IMR-90 (cell line): ENCODE data around the gene RPRM. TPM values are rescaled to one million over a fixed set of nuclear protein-coding genes. Genes with fewer than 3 reads are reported as not detected.
"Not testable (repeated sequence)": the region's sequence is repeated elsewhere in the genome, so short reads cannot be mapped to it uniquely, and the experiment has no call there.

ENCODE experiments used
- ATAC-seq: fragments of 200-7000 bp; cut with Tn5 transposase; 2 replicates; pipeline ENCODE4 v1.9.1; 2020; ENCODE audit warnings: low read depth, mild to moderate bottlenecking, moderate library complexity
- BruUV-seq: library from RNA; stranded (reverse); fragments of 400-500 nt; replicated peaks from 2 replicates; lab custom pipeline; 2021; lab: Mats Ljungman, UMichigan
- CTCF ChIA-PET: fragments of 300-600 bp; formaldehyde crosslinking; extraction: SDS; loops from one replicate; lab custom pipeline; 2021; ENCODE audit warnings: antibody characterized with exemption; lab: Yijun Ruan, JAX
- POLR2A ChIA-PET: fragments of 300-600 bp; sonication (Branson Sonifier 250); formaldehyde crosslinking; loops from one replicate; lab custom pipeline; 2022; ENCODE audit warnings: antibody characterized with exemption; ENCODE audit not compliant: unreplicated experiment; lab: Charles Lee
- DNase-seq: peaks from one replicate; pipeline ENCODE4 v3.0.0; 2013
- H2AFZ ChIP-seq: replicated peaks from 2 replicates; pipeline ENCODE3; 2013; ENCODE audit warnings: low read length, mild to moderate bottlenecking; ENCODE audit not compliant: poor library complexity
- H2AK5ac ChIP-seq: 2 replicates; pipeline ENCODE4 v1.6.1; 2013; ENCODE audit warnings: low read depth, low read length, inconsistent platforms
- H2AK9ac ChIP-seq: replicated peaks from 2 replicates; pipeline ENCODE3; 2013; ENCODE audit warnings: mild to moderate bottlenecking, low read depth, low read length, moderate library complexity; ENCODE audit not compliant: poor library complexity
- H2BK120ac ChIP-seq: 2 replicates; pipeline ENCODE4 v1.6.1; 2013; ENCODE audit warnings: low read depth, low read length, inconsistent platforms
- H2BK15ac ChIP-seq: 3 replicates; pipeline ENCODE4 v1.6.1; 2013; ENCODE audit warnings: low read depth, low read length, inconsistent platforms
- H2BK20ac ChIP-seq: 2 replicates; pipeline ENCODE4 v1.6.1; 2013; ENCODE audit warnings: low read depth, mild to moderate bottlenecking, inconsistent platforms, low read length, moderate library complexity
- H2BK5ac ChIP-seq: 2 replicates; pipeline ENCODE4 v1.6.1; 2013; ENCODE audit warnings: mild to moderate bottlenecking, low read depth, low read length, inconsistent platforms; ENCODE audit not compliant: poor library complexity, severe bottlenecking
- H3K14ac ChIP-seq: replicated peaks from 2 replicates; pipeline ENCODE4 v1.6.1; 2013; ENCODE audit warnings: low read depth, low read length, inconsistent platforms
- H3K18ac ChIP-seq: 2 replicates; pipeline ENCODE4 v1.6.1; 2013; ENCODE audit warnings: low read depth, low read length, control low read depth
- H3K23ac ChIP-seq: 2 replicates; pipeline ENCODE4 v1.6.1; 2013; ENCODE audit warnings: low read depth, low read length, inconsistent platforms
- H3K27ac ChIP-seq: 2 replicates; pipeline ENCODE4 v1.5.1; 2013; ENCODE audit warnings: mild to moderate bottlenecking, control low read depth, low read length; ENCODE audit not compliant: insufficient read depth
- H3K27me3 ChIP-seq: 2 replicates; pipeline ENCODE4 v1.6.1; 2013; ENCODE audit warnings: low read length; ENCODE audit not compliant: control insufficient read depth, insufficient read depth
- H3K36me3 ChIP-seq: 2 replicates; pipeline ENCODE4 v1.6.1; 2013; ENCODE audit warnings: low read length, mixed read lengths; ENCODE audit not compliant: control insufficient read depth, insufficient read depth
- H3K4ac ChIP-seq: 2 replicates; pipeline ENCODE4 v1.6.1; 2013; ENCODE audit warnings: low read depth, low read length, inconsistent platforms
- H3K4me1 ChIP-seq: 2 replicates; pipeline ENCODE4 v1.6.1; 2013; ENCODE audit warnings: low read length, mixed read lengths; ENCODE audit not compliant: control insufficient read depth, insufficient read depth
- H3K4me2 ChIP-seq: 2 replicates; pipeline ENCODE4 v1.6.1; 2013; ENCODE audit warnings: low read depth, mild to moderate bottlenecking, control low read depth, low read length, moderate library complexity
- H3K4me3 ChIP-seq: 2 replicates; pipeline ENCODE4 v1.5.1; 2013; ENCODE audit warnings: low read depth, mild to moderate bottlenecking, control low read depth, low read length, moderate library complexity; ENCODE audit not compliant: insufficient read depth
- H3K56ac ChIP-seq: 2 replicates; pipeline ENCODE4 v1.6.1; 2013; ENCODE audit warnings: low read length, inconsistent platforms; ENCODE audit not compliant: insufficient read depth; ENCODE audit errors: extremely low read depth
- H3K79me1 ChIP-seq, 2 experiments: 2 replicates each; pipeline ENCODE4 v1.6.1; 2013; ENCODE audit warnings: low read length in 2 of 2, inconsistent platforms in 1 of 2, low read depth in 1 of 2
- H3K9ac ChIP-seq: 2 replicates; pipeline ENCODE4 v1.6.1; 2013; ENCODE audit warnings: low read depth, low read length, control low read depth
- H3K9me1 ChIP-seq: 2 replicates; pipeline ENCODE4 v1.6.1; 2013; ENCODE audit warnings: low read length, inconsistent platforms; ENCODE audit not compliant: insufficient read depth
- H3K9me3 ChIP-seq: 2 replicates; pipeline ENCODE4 v1.6.1; 2013; ENCODE audit warnings: low read length; ENCODE audit not compliant: control insufficient read depth, insufficient read depth
- H4K20me1 ChIP-seq: 2 replicates; pipeline ENCODE4 v1.6.1; 2013; ENCODE audit warnings: low read length, inconsistent platforms; ENCODE audit not compliant: insufficient read depth
- H4K5ac ChIP-seq: 2 replicates; pipeline ENCODE4 v1.6.1; 2013; ENCODE audit warnings: mild to moderate bottlenecking, low read depth, low read length, control low read depth
- H4K8ac ChIP-seq, 2 experiments: 2 replicates each; pipeline ENCODE4 v1.6.1; 2013; ENCODE audit warnings: low read depth in 2 of 2, low read length in 2 of 2, control low read depth in 1 of 2, inconsistent platforms in 1 of 2
- H4K91ac ChIP-seq: 2 replicates; pipeline ENCODE4 v1.6.1; 2013; ENCODE audit warnings: low read depth, low read length, inconsistent platforms; ENCODE audit not compliant: insufficient read depth
- WGBS, 2 experiments: methylation state at CpG; one replicate each; pipeline versions ENCODE4 v1.1.5 to v1.1.7; 2013; ENCODE audit warnings: missing lambda C conversion rate in 2 of 2; ENCODE audit not compliant: insufficient read length in 1 of 2; ENCODE audit errors: extremely low coverage in 2 of 2; 5-methylcytosine and 5-hydroxymethylcytosine counted together
- dilution Hi-C: fragments of 300-500 bp; cut with HindIII; formaldehyde crosslinking; loops from one replicate; pipeline ENCODE4 v1.14.3; 2018; ENCODE audit warnings: low sequenced_read_pairs; ENCODE audit not compliant: unreplicated experiment
- in situ Hi-C: fragments of 300-500 bp; cut with MboI; formaldehyde crosslinking; loops from 3 replicates; pipeline ENCODE4 v1.14.3; 2019; ENCODE audit warnings: low sequenced_read_pairs, inconsistent platforms, mixed read lengths
- intact Hi-C: fragments of 100-400 bp; cut with micrococcal nuclease; formaldehyde crosslinking; loops from 2 replicates; pipeline ENCODE4 v1.10.0; 2022
- polyA plus RNA-seq, 3 experiments: library from polyadenylated mRNA; depleted of rRNA; stranded (reverse); fragments of >200 nt; gene quantifications; 2 replicates each; pipeline ENCODE4 v1.2.3, GENCODE V29; 2012; ENCODE audit warnings: low replicate concordance in 1 of 3
- total RNA-seq: library from RNA; depleted of rRNA; stranded (reverse); fragments of >200 nt; gene quantifications from 2 replicates; pipeline ENCODE4 v1.2.3, GENCODE V29; 2012

RPRM gene
- total and polyA plus RNA-seq, 2 of the 4 experiments (the other 2 are of a cell fraction), result not detected

DNA sequence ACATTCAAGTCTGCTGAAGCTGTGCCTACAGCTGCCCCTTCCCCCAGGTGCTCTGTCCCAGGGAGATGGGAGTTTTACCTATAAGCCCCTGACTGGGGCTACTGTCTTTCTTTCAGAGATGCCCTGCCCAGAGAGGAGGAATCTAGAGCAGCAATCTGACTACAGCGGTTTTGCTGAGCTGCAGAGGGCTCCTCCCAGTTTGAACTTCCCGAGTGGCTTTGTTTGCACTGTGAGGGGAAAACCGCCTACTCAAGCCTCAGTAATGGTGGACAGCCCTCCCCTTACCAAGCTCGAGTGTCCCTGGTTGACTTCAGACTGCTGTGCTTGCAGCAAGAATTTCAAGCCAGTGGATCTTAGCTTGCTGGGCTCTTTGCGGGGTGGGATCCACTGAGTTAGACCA lies 35.9 kb downstream of the RPRM start:
- H3K27ac ChIP-seq, H3K4me2 ChIP-seq, H3K79me1 ChIP-seq, in situ Hi-C loops, H2BK20ac ChIP-seq, H4K91ac ChIP-seq, H2BK120ac ChIP-seq, H3K4ac ChIP-seq, H3K27me3 ChIP-seq, dilution Hi-C loops, H2BK5ac ChIP-seq, H3K56ac ChIP-seq, H4K8ac ChIP-seq, POLR2A ChIA-PET, CTCF ChIA-PET, H2AFZ ChIP-seq, H3K9ac ChIP-seq, H3K4me1 ChIP-seq, H3K4me3 ChIP-seq, H3K23ac ChIP-seq, intact Hi-C loops, DNase-seq, H2AK5ac ChIP-seq, H2BK15ac ChIP-seq, H4K20me1 ChIP-seq, H3K9me3 ChIP-seq, H3K14ac ChIP-seq, H3K9me1 ChIP-seq, H4K5ac ChIP-seq, H3K18ac ChIP-seq, ATAC-seq, H2AK9ac ChIP-seq, BruUV-seq, H3K36me3 ChIP-seq: not testable (repeated sequence)
- WGBS, 2 experiments, result 60% methylated on average over 1 of the region's 5 CpGs; no CpG with 5 or more reads in 1 of the 2 experiments

DNA sequence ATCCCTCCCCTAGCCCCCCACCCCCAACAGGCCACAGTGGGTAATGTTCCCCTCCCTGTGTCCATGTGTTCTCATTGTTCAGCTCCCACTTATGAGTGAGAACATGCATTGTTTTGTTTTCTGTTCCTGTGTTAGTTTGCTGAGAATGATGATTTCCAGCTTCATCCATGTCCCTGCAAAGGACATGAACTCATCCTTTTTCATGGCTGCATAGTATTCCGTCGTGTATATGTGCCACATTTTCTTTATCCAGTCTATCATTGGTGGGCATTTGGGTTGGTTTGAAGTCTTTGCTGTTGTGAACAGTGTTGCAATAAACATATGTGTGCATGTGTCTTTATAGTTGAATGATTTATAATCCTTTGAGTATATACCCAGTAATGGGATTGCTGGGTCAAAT lies 38.5 kb downstream of the RPRM start:
- CTCF ChIA-PET, BruUV-seq, H4K8ac ChIP-seq: not testable (repeated sequence)

More for the DNA sequence above, 38.5 kb downstream of the RPRM start:
- H3K9me1 ChIP-seq, H3K56ac ChIP-seq, H3K79me1 ChIP-seq, H3K18ac ChIP-seq, H3K4me1 ChIP-seq, H3K4ac ChIP-seq, H3K4me3 ChIP-seq, H3K27me3 ChIP-seq, ATAC-seq, dilution Hi-C loops, H3K14ac ChIP-seq, H2AK9ac ChIP-seq, H3K9me3 ChIP-seq, H3K36me3 ChIP-seq, H3K9ac ChIP-seq, POLR2A ChIA-PET, H3K27ac ChIP-seq, H2BK120ac ChIP-seq, in situ Hi-C loops, DNase-seq, H2BK15ac ChIP-seq, H2BK5ac ChIP-seq, H4K5ac ChIP-seq, H4K91ac ChIP-seq, H2AK5ac ChIP-seq, H2BK20ac ChIP-seq, H2AFZ ChIP-seq, H3K4me2 ChIP-seq, intact Hi-C loops, H3K23ac ChIP-seq, H4K20me1 ChIP-seq: not testable (repeated sequence)
- WGBS, 2 experiments, result no CpG with 5 or more reads among the region's 2 CpGs
